Activated effector memory CD4-positive, alpha-beta T cell treated with anti-CD3 and anti-CD28 coated beads, Interleukin-2, amount 50 U/mL, for 16 hours (primary cell): ENCODE results near the gene GDE1.
"Not testable (repeated sequence)": the region's sequence is repeated elsewhere in the genome, so short reads cannot be mapped to it uniquely, and the experiment has no call there.

Experiments
- DNase-seq: peaks from one replicate; pipeline ENCODE4 v3.0.0-alpha.2; 2020

GDE1 gene, protein sequence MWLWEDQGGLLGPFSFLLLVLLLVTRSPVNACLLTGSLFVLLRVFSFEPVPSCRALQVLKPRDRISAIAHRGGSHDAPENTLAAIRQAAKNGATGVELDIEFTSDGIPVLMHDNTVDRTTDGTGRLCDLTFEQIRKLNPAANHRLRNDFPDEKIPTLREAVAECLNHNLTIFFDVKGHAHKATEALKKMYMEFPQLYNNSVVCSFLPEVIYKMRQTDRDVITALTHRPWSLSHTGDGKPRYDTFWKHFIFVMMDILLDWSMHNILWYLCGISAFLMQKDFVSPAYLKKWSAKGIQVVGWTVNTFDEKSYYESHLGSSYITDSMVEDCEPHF

DNA sequence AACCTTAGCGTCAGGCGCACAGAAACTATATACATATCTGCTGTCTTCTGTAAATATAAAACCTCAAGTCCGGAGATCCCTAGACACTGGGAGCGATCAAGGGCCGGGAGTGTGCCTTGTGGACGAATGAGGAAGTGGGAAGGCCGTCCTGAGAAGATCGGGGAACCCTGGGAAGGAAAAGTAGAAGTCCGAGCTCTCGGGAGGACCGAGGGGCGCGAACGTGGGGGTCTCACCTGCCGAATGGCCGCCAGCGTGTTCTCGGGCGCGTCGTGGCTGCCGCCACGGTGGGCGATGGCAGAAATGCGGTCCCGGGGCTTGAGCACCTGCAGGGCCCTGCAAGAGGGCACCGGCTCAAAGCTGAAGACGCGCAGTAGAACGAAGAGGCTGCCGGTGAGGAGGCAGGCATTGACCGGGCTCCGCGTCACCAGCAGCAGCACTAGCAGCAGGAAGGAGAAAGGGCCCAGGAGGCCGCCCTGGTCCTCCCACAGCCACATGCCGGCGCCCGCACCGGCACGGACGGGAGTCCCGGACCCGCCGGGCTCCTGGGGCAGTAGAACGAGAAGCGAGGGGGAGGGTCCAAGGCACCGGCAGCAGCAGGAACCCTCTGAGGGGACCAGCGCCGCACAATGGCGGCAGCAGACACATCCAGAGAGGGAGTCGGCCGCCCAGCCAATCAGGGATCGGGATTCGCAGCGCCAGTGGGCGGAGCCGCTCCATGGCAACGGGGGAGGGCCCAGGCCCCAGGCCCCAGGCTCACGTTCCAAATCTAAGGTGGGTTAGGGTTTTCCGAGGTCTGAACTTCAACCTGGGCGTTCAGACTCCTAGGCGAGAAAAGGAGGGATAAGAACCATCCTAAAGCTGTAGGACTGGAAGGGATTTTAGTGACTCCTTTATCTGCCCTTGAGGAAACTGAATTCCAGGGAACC is at the start of gene GDE1:
Gene GDE1, minus strand, starts transcription at position 628 of the 926 bp plus-strand sequence. Its CDS starts 134 bp downstream, at position 494.
- DNase-seq: peak; percentile 99

GRCh38 chr16:19567560-19567959 is 45.7 kb upstream of the GDE1 start:
- DNase-seq: no peak

DNA sequence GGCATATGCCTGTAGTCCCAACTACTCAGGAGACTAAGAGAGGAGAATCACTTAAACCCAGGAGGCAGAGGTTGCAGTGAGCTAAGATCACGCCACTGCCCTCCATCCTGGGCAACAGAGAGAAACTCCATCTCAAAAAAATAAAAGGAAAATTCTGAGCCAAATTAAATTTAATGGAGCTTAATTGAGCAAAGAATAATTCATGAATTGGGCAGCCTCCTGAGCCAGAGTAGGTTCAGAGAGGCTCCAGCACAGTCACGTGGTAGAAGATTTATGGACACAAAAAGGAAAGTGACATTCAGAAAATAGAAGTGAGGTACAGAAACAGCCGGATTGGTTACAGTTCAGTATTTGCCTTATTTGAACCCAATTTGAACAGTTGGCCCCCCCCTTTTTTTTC is 44.5 kb upstream of the GDE1 start:
- DNase-seq: no peak

- DNase-seq: no peak
Observed at GRCh38 chr16:19563377-19563776, 41.5 kb upstream of the GDE1 start.

GRCh38 chr16:19560078-19560477 is 38.2 kb upstream of the GDE1 start:
- DNase-seq: no peak

DNA sequence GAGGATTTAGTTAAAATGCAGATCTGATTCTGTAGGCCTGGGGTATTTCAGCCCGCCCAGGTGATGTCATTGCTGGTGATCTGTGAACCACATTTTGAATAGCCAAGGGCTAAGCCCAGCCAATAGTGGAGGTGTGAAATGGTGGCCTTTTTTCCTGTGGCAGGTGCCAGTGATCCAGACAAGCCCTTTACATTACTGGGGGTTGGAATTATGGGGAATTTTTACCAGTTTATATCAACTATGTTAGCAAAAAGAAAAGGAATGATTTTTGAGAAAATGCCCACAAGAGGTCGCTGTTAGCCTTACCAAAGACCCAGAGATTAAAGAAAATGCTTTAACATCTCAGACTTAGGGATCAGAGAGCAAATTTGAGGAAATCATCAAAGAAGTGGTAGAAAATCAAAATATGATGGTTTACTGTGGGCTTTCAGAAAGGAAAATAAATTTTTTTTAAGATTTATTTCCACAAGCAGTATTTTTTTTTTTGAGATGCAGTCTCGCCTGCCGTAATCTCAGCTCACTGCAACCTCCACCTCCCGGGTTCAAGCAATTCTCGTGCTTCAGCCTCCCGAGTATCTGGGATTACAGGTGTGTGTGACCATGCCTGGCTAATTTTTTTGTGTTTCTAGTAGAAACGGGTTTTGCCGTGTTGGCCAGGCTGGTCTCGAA is 37.5 kb upstream of the GDE1 start:
- DNase-seq: no peak

GRCh38 chr16:19555938-19556771 is 34.3 kb upstream of the GDE1 start:
- DNase-seq: peak; percentile 66

DNA sequence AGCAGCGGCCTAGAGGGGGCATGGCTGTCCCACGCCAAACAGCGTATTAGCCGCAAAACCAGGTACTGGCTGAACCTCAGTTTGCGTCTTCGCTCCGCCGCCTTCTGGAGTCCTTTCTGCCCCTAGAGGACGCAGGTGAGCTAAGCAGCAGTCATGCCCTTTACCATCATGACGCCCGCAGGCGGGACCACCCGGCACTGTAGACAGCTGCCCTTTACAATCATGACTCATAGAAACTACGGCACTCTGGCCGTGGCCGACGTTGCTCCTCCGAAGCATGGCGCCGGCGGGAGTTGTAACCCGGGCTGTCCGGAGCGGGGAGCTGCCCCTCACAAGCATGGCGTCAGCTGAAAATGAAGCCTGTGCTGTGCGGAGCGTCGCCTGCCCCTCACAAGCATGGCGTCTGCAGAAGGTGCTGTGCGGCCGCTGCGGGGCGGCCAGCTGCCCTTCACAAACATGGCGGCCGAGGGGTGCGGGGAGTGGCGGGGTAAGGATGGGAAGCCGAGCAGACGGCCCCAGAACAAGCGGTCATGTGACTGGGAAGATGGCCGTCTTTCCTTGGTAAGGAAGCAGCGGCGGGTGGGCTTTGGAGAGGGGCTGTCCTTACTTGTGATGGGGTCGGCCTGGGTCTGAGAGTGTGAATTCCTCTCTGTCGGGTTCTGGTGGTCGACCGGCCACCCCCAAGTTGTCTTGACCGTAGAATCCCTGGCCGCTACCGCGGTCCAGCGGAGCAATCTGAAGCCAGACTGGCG is 33.5 kb upstream of the GDE1 start, which contains the start of gene VPS35L:
Gene VPS35L, plus strand, starts transcription at position 518 of the 752 bp plus-strand sequence. Its CDS starts 27 bp downstream, at position 545.
- DNase-seq: peak; percentile 98

DNA sequence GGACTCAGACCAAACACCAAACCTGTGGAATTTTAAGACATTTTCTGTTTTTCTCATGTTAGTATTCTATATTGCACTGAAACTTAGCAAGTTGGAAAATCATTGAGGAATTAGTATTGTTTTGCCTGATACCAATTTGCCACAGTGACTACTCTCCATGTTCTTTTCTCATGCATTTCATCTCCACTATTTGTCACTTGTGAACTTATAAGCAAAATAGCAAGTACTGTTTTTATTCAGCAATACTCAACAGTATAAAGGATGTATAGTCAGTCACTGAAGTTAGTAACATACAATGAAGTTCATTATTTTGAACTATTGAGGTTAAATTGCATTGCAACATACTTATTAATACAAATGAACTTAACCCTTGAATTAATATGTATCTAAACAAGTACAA is 27.8 kb upstream of the GDE1 start:
- no peak for DNase-seq

GRCh38 chr16:19548144-19548543 is 26.2 kb upstream of the GDE1 start:
- DNase-seq: no peak

- not testable (repeated sequence) for DNase-seq
Observed at GRCh38 chr16:19543278-19543996, 21.5 kb upstream of the GDE1 start.

- DNase-seq: no peak
Observed at GRCh38 chr16:19542138-19542821, 20.4 kb upstream of the GDE1 start.

- no peak for DNase-seq
Observed at GRCh38 chr16:19540241-19540970, 18.5 kb upstream of the GDE1 start.

DNA sequence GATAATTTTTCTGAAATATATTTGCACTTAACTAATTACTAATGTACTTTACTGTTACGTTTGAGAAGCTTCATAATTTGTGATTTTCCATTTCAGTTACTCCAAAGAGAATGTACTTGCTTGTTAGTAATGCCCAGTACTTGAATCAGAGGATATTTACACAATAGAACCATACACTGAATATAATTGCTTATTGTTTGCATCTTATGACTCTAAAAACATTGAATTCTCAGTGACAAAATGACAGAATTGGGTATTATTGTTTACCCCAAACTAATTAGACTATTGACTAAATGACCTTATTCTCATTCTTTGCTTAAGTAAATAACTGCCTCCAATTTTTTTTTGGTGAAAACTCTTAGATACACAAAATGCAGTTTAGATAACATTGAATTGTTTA is 10.7 kb upstream of the GDE1 start:
- no peak for DNase-seq

- DNase-seq: no peak
Observed at GRCh38 chr16:19528666-19529065, 6.8 kb upstream of the GDE1 start.

DNA sequence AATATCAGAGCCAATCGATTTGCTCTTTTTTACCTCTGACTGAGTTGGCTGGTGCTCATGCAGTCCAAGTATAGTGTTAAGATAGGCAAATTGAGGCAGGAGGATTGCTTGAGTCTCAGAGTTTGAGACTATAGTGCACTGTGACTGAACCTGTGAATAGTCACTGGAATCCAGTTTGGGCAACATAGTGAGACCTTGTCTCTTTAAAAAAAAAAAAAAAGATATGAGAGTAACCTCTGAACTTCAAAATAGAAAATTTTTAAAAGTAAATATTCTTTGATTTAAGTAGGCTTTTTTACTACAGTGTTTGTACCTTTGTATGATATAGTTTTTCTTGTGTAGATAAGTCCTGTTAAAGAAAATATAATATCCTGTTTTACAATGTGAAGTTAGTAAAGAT is 5.3 kb upstream of the GDE1 start:
- no peak for DNase-seq

- DNase-seq: no peak
Observed at GRCh38 chr16:19525385-19525723, 3.5 kb upstream of the GDE1 start.

GRCh38 chr16:19524616-19525384 is 2.9 kb upstream of the GDE1 start:
- no peak for DNase-seq

DNA sequence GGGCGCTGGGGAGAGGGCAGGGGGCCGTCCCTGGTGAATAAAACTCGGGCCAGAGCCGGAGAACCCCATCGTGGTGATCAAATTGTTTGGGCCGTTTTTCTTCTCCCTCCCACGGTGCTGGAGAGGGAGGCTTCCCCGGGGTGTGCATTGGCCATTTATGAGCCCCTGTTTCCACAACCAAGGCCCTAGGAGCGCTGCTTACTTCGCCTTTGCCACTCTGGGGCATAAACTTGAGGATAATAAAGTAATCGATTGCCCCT is 2.4 kb upstream of the GDE1 start:
- DNase-seq: no peak
